Liver (tissue), 3 donors: Measurements from ENCODE around the gene MYLK3.

ENCODE experiments used
- GABPA ChIP-seq, 2 donors: IDR thresholded peaks in 1 of 2; conservative IDR thresholded peaks in 1 of 2; 2 replicates each; pipeline ENCODE4 v1.6.1; 2016; ENCODE audit warnings: antibody characterized with exemption in 2 of 2, mild to moderate bottlenecking in 1 of 2, moderate library complexity in 1 of 2
- JUND ChIP-seq, 2 donors: IDR thresholded peaks; 2 replicates each; pipeline ENCODE4 v1.6.1; 2016; ENCODE audit warnings: antibody characterized with exemption in 2 of 2
- RAD21 ChIP-seq, 2 donors: IDR thresholded peaks; 2 replicates each; pipeline ENCODE4 v1.6.1; 2016; ENCODE audit warnings: antibody characterized with exemption in 2 of 2, mild to moderate bottlenecking in 2 of 2
- RXRA ChIP-seq, 2 donors: IDR thresholded peaks; 2 replicates each; pipeline ENCODE4 v1.6.1; 2017 to 2018; ENCODE audit warnings: antibody characterized with exemption in 2 of 2, mild to moderate bottlenecking in 1 of 2
- SP1 ChIP-seq: IDR thresholded peaks from 2 replicates; pipeline ENCODE4 v1.6.1; 2018; ENCODE audit warnings: antibody characterized with exemption, mild to moderate bottlenecking
- TAF1 ChIP-seq: conservative IDR thresholded peaks from 2 replicates; pipeline ENCODE4 v1.6.1; 2016; ENCODE audit warnings: antibody characterized with exemption, mild to moderate bottlenecking
- YY1 ChIP-seq: IDR thresholded peaks from 2 replicates; pipeline ENCODE4 v1.6.1; 2016; ENCODE audit warnings: antibody characterized with exemption, mild to moderate bottlenecking
- TF ChIP-seq, protein P1 (sequence below): fragments of 150-350 bp; IDR thresholded peaks from 2 replicates; pipeline ENCODE4 v1.5.1; 2017; ENCODE audit warnings: improper control_type of control experiment, low read depth, low read length; ENCODE audit not compliant: missing input control
- TF ChIP-seq, protein P2 (sequence below): IDR thresholded peaks from 2 replicates; pipeline ENCODE4 v1.6.1; 2016; ENCODE audit warnings: antibody characterized with exemption
- TF ChIP-seq, protein P3 (sequence below): IDR thresholded peaks from 2 replicates; pipeline ENCODE4 v1.6.1; 2016; ENCODE audit warnings: antibody characterized with exemption
- TF ChIP-seq, protein P4 (sequence below): IDR thresholded peaks from 2 replicates; pipeline ENCODE4 v1.6.1; 2016; ENCODE audit warnings: antibody characterized with exemption, mild to moderate bottlenecking
- TF ChIP-seq, protein P5 (sequence below): IDR thresholded peaks from 2 replicates; pipeline ENCODE4 v1.6.1; 2016; ENCODE audit warnings: antibody characterized with exemption
- donor health status: healthy.
- donor health status: healthy.

DNA sequence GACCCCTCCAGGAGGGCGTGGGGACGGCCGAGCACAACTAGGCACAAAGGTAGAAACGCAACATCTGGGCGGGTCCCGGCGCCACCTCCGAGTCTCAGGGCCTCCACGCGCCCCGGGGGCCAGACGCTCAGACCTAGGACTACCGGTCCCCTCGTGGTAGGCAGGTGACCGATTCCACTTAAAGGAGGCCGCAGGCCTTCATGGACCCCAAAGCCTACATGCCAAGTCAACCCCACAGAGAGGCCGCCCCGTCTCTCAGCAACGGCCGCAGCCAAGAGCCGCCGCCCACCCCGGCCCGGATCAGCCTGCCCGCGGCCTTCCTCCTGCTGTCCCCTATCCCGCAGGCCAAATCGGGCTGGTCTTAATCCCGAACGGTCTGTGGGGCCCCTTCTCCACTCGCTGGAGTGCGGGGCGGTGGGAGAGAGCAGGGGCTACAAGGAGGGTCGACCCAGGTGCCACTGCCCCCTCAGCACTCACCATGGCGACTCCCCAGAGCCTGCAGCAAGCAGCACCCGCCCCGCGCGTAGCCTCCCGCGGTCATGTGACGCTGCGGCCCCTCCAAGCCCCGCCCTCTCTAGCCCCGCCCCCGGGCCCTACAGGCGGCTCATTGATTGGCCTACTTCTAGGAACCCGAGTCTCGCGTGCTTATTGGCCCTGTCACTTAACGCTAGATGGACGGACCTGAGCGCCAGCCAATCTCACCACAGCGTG is 59.3 kb downstream of the MYLK3 start, which contains the start of gene VPS35:
- TF ChIP-seq YY1, result peak; percentile 69
- TF ChIP-seq, protein P1, sequence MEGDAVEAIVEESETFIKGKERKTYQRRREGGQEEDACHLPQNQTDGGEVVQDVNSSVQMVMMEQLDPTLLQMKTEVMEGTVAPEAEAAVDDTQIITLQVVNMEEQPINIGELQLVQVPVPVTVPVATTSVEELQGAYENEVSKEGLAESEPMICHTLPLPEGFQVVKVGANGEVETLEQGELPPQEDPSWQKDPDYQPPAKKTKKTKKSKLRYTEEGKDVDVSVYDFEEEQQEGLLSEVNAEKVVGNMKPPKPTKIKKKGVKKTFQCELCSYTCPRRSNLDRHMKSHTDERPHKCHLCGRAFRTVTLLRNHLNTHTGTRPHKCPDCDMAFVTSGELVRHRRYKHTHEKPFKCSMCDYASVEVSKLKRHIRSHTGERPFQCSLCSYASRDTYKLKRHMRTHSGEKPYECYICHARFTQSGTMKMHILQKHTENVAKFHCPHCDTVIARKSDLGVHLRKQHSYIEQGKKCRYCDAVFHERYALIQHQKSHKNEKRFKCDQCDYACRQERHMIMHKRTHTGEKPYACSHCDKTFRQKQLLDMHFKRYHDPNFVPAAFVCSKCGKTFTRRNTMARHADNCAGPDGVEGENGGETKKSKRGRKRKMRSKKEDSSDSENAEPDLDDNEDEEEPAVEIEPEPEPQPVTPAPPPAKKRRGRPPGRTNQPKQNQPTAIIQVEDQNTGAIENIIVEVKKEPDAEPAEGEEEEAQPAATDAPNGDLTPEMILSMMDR, result peak; percentile 18
- TF ChIP-seq, protein P2, sequence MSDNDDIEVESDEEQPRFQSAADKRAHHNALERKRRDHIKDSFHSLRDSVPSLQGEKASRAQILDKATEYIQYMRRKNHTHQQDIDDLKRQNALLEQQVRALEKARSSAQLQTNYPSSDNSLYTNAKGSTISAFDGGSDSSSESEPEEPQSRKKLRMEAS, result no peak
- TF ChIP-seq TAF1, result no peak
- peak; percentile 91 for TF ChIP-seq SP1
- TF ChIP-seq RXRA (IDR thresholded peaks at IDR 0.05), result no peak
- TF ChIP-seq RAD21 (IDR thresholded peaks at IDR 0.05), result no peak
- TF ChIP-seq, protein P3, sequence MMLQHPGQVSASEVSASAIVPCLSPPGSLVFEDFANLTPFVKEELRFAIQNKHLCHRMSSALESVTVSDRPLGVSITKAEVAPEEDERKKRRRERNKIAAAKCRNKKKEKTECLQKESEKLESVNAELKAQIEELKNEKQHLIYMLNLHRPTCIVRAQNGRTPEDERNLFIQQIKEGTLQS, result no peak
- TF ChIP-seq, protein P4, sequence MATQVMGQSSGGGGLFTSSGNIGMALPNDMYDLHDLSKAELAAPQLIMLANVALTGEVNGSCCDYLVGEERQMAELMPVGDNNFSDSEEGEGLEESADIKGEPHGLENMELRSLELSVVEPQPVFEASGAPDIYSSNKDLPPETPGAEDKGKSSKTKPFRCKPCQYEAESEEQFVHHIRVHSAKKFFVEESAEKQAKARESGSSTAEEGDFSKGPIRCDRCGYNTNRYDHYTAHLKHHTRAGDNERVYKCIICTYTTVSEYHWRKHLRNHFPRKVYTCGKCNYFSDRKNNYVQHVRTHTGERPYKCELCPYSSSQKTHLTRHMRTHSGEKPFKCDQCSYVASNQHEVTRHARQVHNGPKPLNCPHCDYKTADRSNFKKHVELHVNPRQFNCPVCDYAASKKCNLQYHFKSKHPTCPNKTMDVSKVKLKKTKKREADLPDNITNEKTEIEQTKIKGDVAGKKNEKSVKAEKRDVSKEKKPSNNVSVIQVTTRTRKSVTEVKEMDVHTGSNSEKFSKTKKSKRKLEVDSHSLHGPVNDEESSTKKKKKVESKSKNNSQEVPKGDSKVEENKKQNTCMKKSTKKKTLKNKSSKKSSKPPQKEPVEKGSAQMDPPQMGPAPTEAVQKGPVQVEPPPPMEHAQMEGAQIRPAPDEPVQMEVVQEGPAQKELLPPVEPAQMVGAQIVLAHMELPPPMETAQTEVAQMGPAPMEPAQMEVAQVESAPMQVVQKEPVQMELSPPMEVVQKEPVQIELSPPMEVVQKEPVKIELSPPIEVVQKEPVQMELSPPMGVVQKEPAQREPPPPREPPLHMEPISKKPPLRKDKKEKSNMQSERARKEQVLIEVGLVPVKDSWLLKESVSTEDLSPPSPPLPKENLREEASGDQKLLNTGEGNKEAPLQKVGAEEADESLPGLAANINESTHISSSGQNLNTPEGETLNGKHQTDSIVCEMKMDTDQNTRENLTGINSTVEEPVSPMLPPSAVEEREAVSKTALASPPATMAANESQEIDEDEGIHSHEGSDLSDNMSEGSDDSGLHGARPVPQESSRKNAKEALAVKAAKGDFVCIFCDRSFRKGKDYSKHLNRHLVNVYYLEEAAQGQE, result peak; percentile 36
- TF ChIP-seq GABPA (IDR thresholded peaks at IDR 0.05 in 1 of 2, conservative IDR thresholded peaks at IDR 0.05 in 1 of 2), result no peak
- TF ChIP-seq JUND (IDR thresholded peaks at IDR 0.05), result no peak
- TF ChIP-seq, protein P5, sequence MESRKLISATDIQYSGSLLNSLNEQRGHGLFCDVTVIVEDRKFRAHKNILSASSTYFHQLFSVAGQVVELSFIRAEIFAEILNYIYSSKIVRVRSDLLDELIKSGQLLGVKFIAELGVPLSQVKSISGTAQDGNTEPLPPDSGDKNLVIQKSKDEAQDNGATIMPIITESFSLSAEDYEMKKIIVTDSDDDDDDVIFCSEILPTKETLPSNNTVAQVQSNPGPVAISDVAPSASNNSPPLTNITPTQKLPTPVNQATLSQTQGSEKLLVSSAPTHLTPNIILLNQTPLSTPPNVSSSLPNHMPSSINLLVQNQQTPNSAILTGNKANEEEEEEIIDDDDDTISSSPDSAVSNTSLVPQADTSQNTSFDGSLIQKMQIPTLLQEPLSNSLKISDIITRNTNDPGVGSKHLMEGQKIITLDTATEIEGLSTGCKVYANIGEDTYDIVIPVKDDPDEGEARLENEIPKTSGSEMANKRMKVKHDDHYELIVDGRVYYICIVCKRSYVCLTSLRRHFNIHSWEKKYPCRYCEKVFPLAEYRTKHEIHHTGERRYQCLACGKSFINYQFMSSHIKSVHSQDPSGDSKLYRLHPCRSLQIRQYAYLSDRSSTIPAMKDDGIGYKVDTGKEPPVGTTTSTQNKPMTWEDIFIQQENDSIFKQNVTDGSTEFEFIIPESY, result peak; percentile 79
